Gastroesophageal sphincter (tissue), 3 donors: ENCODE results near the gene MMP11.

ENCODE experiments used
- CTCF ChIP-seq, 4 experiments: fragments of 200-600 bp in 2 of 4; fragments of 450-650 bp in 2 of 4; sonication (generic) in 1 of 4; IDR thresholded peaks; one replicate each; pipeline ENCODE4 v1.5.1; 2017 to 2019; ENCODE audit warnings: antibody characterized with exemption in 4 of 4, mild to moderate bottlenecking in 2 of 4, moderate library complexity in 2 of 4
- EP300 ChIP-seq: sonication (generic); formaldehyde crosslinking; IDR thresholded peaks from one replicate; pipeline ENCODE4 v1.6.1; 2017; ENCODE audit warnings: antibody characterized with exemption, mild to moderate bottlenecking

DNA sequence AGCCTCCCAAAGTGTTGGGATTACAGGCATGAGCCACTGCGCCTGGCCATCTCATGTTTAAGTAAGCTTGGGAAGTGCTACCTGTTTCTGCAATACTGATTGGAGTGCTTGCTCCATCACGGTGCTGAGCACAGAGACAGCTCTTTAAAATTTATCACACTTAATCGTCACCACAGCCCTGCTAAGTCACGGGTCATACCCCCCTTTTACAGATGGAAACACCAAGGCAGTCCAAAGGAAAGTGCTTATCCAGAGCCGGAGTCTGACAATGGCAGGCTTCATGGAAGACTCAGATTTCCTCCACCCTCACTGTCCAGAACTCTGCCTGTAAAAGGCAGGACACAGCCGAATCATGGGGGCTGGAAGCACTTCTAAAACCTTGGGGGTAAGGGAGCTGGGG lies 12.6 kb upstream of the MMP11 start:
- no peak for TF ChIP-seq EP300
- TF ChIP-seq CTCF (IDR thresholded peaks at IDR 0.05) = no peak
